ENCODE results near the gene PGAP2.
A peak's percentile ranks its signal among the peaks of the same experiment; 100 is the strongest.

GRCh38 chr11:3866206-3866605 lies 57.8 kb downstream of the PGAP2 start:
- TF ChIP-seq JUND (IDR thresholded peaks at IDR 0.05) (peak in 1 of 2 donors; percentile 21), CTCF (IDR thresholded peaks at IDR 0.05; ENCODE audit: low read depth, low read length, missing input control) (no peak), EGR1 (IDR thresholded peaks at IDR 0.05; ENCODE audit: low read depth in 2 of 2) (peak in 1 of 2 donors; percentile 35), ATF3 (IDR thresholded peaks at IDR 0.05) (no peak), FOXA2 (IDR thresholded peaks at IDR 0.05) (no peak), TAF1 (conservative IDR thresholded peaks at IDR 0.05) (no peak), REST (IDR thresholded peaks at IDR 0.05) (peak; percentile 39), HNF4A (conservative IDR thresholded peaks at IDR 0.05) (peak; percentile 74 to 75), RAD21 (IDR thresholded peaks at IDR 0.05) (peak; percentile 32 to 61), YY1 (IDR thresholded peaks at IDR 0.05) (no peak), FOXA1 (IDR thresholded peaks at IDR 0.05) (peak; percentile 13), RXRA (IDR thresholded peaks at IDR 0.05) (peak; percentile 79 to 85), MAX (IDR thresholded peaks at IDR 0.05) (peak; percentile 46)

Data from liver (tissue), 3 donors.